Hepatocyte (in vitro differentiated cells): ENCODE results near the gene IL22RA1. TPM values are rescaled to one million over a fixed set of nuclear protein-coding genes. Genes with fewer than 3 reads are reported as not detected.
A peak's percentile ranks its signal among the peaks of the same experiment; 100 is the strongest.

Source experiments
- DNase-seq: peaks from one replicate; pipeline ENCODE4 v3.0.0-alpha.2; 2016; ENCODE audit warnings: low spot score
- H2AFZ ChIP-seq: fragments of 200-600 bp; sonication (generic); 2 replicates; pipeline ENCODE4 v1.6.0; 2016; ENCODE audit warnings: antibody characterized with exemption, mild to moderate bottlenecking
- H3K27ac ChIP-seq: fragments of 200-600 bp; sonication (generic); 2 replicates; pipeline ENCODE4 v1.5.1; 2016; ENCODE audit warnings: mild to moderate bottlenecking
- H3K27me3 ChIP-seq: fragments of 200-600 bp; sonication (generic); 2 replicates; pipeline ENCODE4 v1.6.1; 2016
- H3K36me3 ChIP-seq: fragments of 200-600 bp; sonication (generic); replicated peaks from 2 replicates; pipeline ENCODE4 v1.5.1; 2016; ENCODE audit warnings: low read depth; ENCODE audit not compliant: insufficient read depth
- H3K4me1 ChIP-seq: fragments of 200-600 bp; sonication (generic); 2 replicates; pipeline ENCODE4 v1.5.1; 2016; ENCODE audit warnings: mild to moderate bottlenecking, moderate library complexity; ENCODE audit not compliant: insufficient read depth
- H3K4me2 ChIP-seq: fragments of 200-600 bp; sonication (generic); 2 replicates; pipeline ENCODE4 v1.6.0; 2016
- H3K4me3 ChIP-seq: fragments of 200-600 bp; sonication (generic); 2 replicates; pipeline ENCODE4 v1.5.1; 2016; ENCODE audit warnings: mild to moderate bottlenecking
- H3K79me2 ChIP-seq: fragments of 200-600 bp; sonication (generic); 2 replicates; pipeline ENCODE4 v1.6.0; 2017; ENCODE audit warnings: mild to moderate bottlenecking
- H3K9me2 ChIP-seq: fragments of 200-600 bp; sonication (generic); replicated peaks from 2 replicates; pipeline ENCODE4 v1.6.0; 2017; ENCODE audit warnings: mild to moderate bottlenecking; ENCODE audit not compliant: insufficient read depth
- H3K9me3 ChIP-seq: fragments of 200-600 bp; sonication (generic); 2 replicates; pipeline ENCODE4 v1.5.1; 2016; ENCODE audit warnings: low read depth, mild to moderate bottlenecking
- H4K20me1 ChIP-seq: fragments of 200-600 bp; sonication (generic); 2 replicates; pipeline ENCODE4 v1.6.0; 2016; ENCODE audit warnings: mild to moderate bottlenecking; ENCODE audit not compliant: insufficient read depth, poor library complexity, severe bottlenecking
- EZH2 ChIP-seq: fragments of 200-600 bp; sonication (generic); IDR thresholded peaks from 2 replicates; pipeline ENCODE4 v1.6.1; 2016; ENCODE audit warnings: antibody characterized with exemption, mild to moderate bottlenecking, borderline replicate concordance
- EZH2phosphoT487 ChIP-seq: fragments of 200-600 bp; sonication (generic); IDR thresholded peaks from one replicate; pipeline ENCODE4 v1.6.1; 2018; ENCODE audit warnings: antibody characterized with exemption, mild to moderate bottlenecking, low read depth, moderate library complexity; ENCODE audit not compliant: unreplicated experiment, severe bottlenecking
- WGBS: methylation state at CpG from one replicate; pipeline ENCODE4 v1.1.6; 2016; ENCODE audit warnings: low lambda C conversion rate; ENCODE audit errors: missing lambda C conversion rate; 5-methylcytosine and 5-hydroxymethylcytosine counted together
- polyA plus RNA-seq: library from polyadenylated mRNA; unstranded; fragments of >200 nt; fragmentation: Nextera tagmentation; extraction: Ambion mirVana; gene quantifications from 2 replicates; pipeline ENCODE4 v1.2.1, GENCODE V29; 2016
- total RNA-seq: library from RNA; depleted of rRNA; stranded (reverse); fragments of >200 nt; gene quantifications from 2 replicates; pipeline ENCODE4 v1.2.3, GENCODE V29; 2014
- TF ChIP-seq, protein P1 (sequence below): fragments of 200-600 bp; sonication (generic); IDR thresholded peaks from 2 replicates; pipeline ENCODE4 v1.5.1; 2016; ENCODE audit warnings: antibody characterized with exemption, mild to moderate bottlenecking; ENCODE audit not compliant: poor library complexity

The IL22RA1 gene
- total and polyA plus RNA-seq, 2 experiments from 2014 or later: 6.1 to 8.2 TPM

GRCh38 chr1:24117132-24117531 is 25.8 kb downstream of the IL22RA1 start:
- 88% methylated on average over 2 of the region's 2 CpGs for WGBS
- H3K9me3 ChIP-seq: no peaks in the 10 kb centered on the region
- H3K4me2 ChIP-seq: no peak overlapping the region
- H4K20me1 ChIP-seq: no peaks in the 10 kb centered on the region
- no peaks in the 10 kb centered on the region for H3K27me3 ChIP-seq
- no peak for DNase-seq
- H3K27ac ChIP-seq: peak overlapping the region; percentile 96
- H3K36me3 ChIP-seq: no peaks in the 10 kb centered on the region
- H2AFZ ChIP-seq: no peak overlapping the region
- TF ChIP-seq EZH2 (no peak), EZH2phosphoT487 (no peak)
- TF ChIP-seq, protein P1, sequence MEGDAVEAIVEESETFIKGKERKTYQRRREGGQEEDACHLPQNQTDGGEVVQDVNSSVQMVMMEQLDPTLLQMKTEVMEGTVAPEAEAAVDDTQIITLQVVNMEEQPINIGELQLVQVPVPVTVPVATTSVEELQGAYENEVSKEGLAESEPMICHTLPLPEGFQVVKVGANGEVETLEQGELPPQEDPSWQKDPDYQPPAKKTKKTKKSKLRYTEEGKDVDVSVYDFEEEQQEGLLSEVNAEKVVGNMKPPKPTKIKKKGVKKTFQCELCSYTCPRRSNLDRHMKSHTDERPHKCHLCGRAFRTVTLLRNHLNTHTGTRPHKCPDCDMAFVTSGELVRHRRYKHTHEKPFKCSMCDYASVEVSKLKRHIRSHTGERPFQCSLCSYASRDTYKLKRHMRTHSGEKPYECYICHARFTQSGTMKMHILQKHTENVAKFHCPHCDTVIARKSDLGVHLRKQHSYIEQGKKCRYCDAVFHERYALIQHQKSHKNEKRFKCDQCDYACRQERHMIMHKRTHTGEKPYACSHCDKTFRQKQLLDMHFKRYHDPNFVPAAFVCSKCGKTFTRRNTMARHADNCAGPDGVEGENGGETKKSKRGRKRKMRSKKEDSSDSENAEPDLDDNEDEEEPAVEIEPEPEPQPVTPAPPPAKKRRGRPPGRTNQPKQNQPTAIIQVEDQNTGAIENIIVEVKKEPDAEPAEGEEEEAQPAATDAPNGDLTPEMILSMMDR: no peak
- no peaks in the 10 kb centered on the region for H3K9me2 ChIP-seq
- peaks cover 43% of the 10 kb centered on the region for H3K4me1 ChIP-seq
- no peak overlapping the region for H3K4me3 ChIP-seq
- no peaks in the 10 kb centered on the region for H3K79me2 ChIP-seq

DNA sequence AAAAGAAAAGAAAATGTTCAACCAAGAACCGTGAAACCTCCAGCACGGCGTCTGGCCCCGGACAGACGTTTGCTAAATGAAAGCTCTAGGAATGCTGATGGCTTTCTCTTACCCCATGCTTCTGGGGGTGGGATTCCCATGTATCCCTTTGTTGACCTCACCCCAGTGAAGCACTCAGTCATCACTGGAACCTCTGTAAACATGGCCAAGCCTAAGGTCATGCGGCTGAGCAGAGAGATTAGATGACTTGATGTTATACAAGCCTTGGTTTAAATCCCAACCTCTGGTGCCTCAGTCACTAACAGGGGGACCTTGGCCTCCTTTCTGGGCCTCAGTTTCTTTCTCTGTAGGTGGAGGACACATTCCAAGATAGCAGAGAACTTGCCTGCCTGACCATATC is 28.2 kb downstream of the IL22RA1 start:
- H3K4me1 ChIP-seq: peaks cover 43% of the 10 kb centered on the region
- H2AFZ ChIP-seq: no peak overlapping the region
- DNase-seq: no peak
- H3K36me3 ChIP-seq: no peaks in the 10 kb centered on the region
- TF ChIP-seq EZH2: no peak
- TF ChIP-seq, protein P1: no peak
- TF ChIP-seq EZH2phosphoT487: no peak
- H3K4me2 ChIP-seq: no peak overlapping the region
- no peak overlapping the region for H3K4me3 ChIP-seq
- 75% methylated on average over 6 of the region's 6 CpGs for WGBS
- no peaks in the 10 kb centered on the region for H3K9me2 ChIP-seq
- no peak overlapping the region for H3K27ac ChIP-seq
- no peaks in the 10 kb centered on the region for H3K79me2 ChIP-seq
- H3K27me3 ChIP-seq: no peaks in the 10 kb centered on the region
- no peaks in the 10 kb centered on the region for H3K9me3 ChIP-seq
- no peaks in the 10 kb centered on the region for H4K20me1 ChIP-seq

DNA sequence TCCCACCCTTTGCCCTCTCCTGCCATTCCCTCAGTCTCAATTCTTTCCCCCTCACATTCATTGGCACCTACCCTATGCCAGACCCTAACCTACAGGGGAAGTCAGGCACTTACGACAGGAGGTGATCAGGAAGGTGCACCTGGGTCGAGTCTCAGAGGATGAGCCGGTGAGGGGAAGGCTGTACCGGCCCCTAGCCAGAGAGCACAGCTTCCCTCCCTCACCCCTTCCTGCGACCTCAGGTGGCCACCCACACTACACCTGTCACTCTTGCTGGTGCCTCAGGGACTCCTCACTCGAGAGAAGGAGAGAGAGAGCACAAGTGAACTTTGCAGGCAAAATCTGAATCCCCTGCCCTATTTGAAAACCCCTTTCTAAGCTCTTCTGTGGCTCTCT is 29.3 kb downstream of the IL22RA1 start:
- H3K4me2 ChIP-seq: no peak overlapping the region
- no peaks in the 10 kb centered on the region for H3K79me2 ChIP-seq
- H4K20me1 ChIP-seq: no peaks in the 10 kb centered on the region
- WGBS: 87% methylated on average over 6 of the region's 6 CpGs
- H3K9me2 ChIP-seq: no peaks in the 10 kb centered on the region
- DNase-seq: no peak
- H3K4me3 ChIP-seq: no peak overlapping the region
- H3K27me3 ChIP-seq: no peaks in the 10 kb centered on the region
- H2AFZ ChIP-seq: no peak overlapping the region
- TF ChIP-seq EZH2phosphoT487 (no peak), EZH2 (no peak)
- TF ChIP-seq, protein P1: no peak
- H3K36me3 ChIP-seq: no peaks in the 10 kb centered on the region
- peaks cover 32% of the 10 kb centered on the region for H3K4me1 ChIP-seq
- H3K9me3 ChIP-seq: no peaks in the 10 kb centered on the region
- H3K27ac ChIP-seq: no peak overlapping the region

- H3K9me3 ChIP-seq: no peaks in the 10 kb centered on the region
- H3K27ac ChIP-seq: no peak within 1 kb of the TSS
- no peaks in the 10 kb centered on the region for H3K79me2 ChIP-seq
- H2AFZ ChIP-seq: peak within 1 kb of the TSS; percentile 53
- no peaks in the 10 kb centered on the region for H3K36me3 ChIP-seq
- no peaks in the 10 kb centered on the region for H3K27me3 ChIP-seq
- H3K4me3 ChIP-seq: no peak within 1 kb of the TSS
- peak within 1 kb of the TSS; percentile 68 for H3K4me2 ChIP-seq
- TF ChIP-seq, protein P1: peak; percentile 58
- no peak for TF ChIP-seq EZH2phosphoT487
- 67% methylated on average over 27 of the region's 27 CpGs for WGBS
- no peaks in the 10 kb centered on the region for H3K9me2 ChIP-seq
- H4K20me1 ChIP-seq: no peaks in the 10 kb centered on the region
- H3K4me1 ChIP-seq: peaks cover 27% of the 10 kb centered on the region
- peak; percentile 88 for DNase-seq
Observed at GRCh38 chr1:24111996-24112779, 30.8 kb downstream of the IL22RA1 start, which contains the start of gene MYOM3. TSS of gene MYOM3 (minus strand) at chr1:24112135. CDS start at chr1:24108636, 3,499 bp downstream.
